HepG2 (cell line): Measurements from ENCODE around the gene JAG1. TPM values are rescaled to one million over a fixed set of nuclear protein-coding genes. Genes with fewer than 3 reads are reported as not detected.

Source experiments
- ATAC-seq: fragments of 200-7000 bp; cut with Tn5 transposase; 3 replicates; pipeline ENCODE4 v1.9.1; 2020; ENCODE audit warnings: mild to moderate bottlenecking, moderate library complexity
- BruUV-seq: library from RNA; stranded (reverse); fragments of 400-500 nt; replicated peaks from 2 replicates; lab custom pipeline; 2021; lab: Mats Ljungman, UMichigan
- CTCF ChIA-PET: fragments of 300-600 bp; formaldehyde crosslinking; extraction: SDS; loops from one replicate; lab custom pipeline; 2021; ENCODE audit warnings: low total read pairs, inconsistent platforms, low intra/inter-chr PET ratio; lab: Yijun Ruan, JAX
- POLR2A ChIA-PET: fragments of 350-600 bp; sonication (Branson Sonifier 250); formaldehyde crosslinking; loops from one replicate; lab custom pipeline; 2020; ENCODE audit warnings: antibody characterized with exemption, inconsistent platforms; lab: Yijun Ruan, JAX
- DNase-seq: peaks from one replicate; pipeline ENCODE4 v3.0.0-alpha.2; 2015; ENCODE audit warnings: low spot score
- FAIRE-seq: peaks from 3 replicates; lab custom pipeline; 2011; peaks lifted over from hg19 to GRCh38; lab: Jason Lieb, UNC
- H2AFZ ChIP-seq: one replicate; pipeline ENCODE4 v1.6.1; 2011; ENCODE audit warnings: low read length, inconsistent platforms
- H3K27ac ChIP-seq: fragments of 300-600 bp; 3 replicates; pipeline ENCODE4 v1.8.0; 2011; ENCODE audit warnings: mixed run types, mild to moderate bottlenecking, mixed read lengths, low read length, inconsistent platforms; ENCODE audit not compliant: insufficient read depth; ENCODE audit errors: extremely low read length
- H3K27me3 ChIP-seq, 2 experiments: fragments of 200-600 bp in 1 of 2; 2 replicates in 1 of 2; 3 replicates in 1 of 2; pipeline versions ENCODE4 v1.6.0 to v1.8.0; 2011; ENCODE audit warnings: low read length in 2 of 2, mild to moderate bottlenecking in 2 of 2, moderate library complexity in 2 of 2, inconsistent platforms in 1 of 2; ENCODE audit not compliant: insufficient read depth in 2 of 2, control insufficient read depth in 1 of 2
- H3K36me3 ChIP-seq, 2 experiments: fragments of 200-600 bp in 1 of 2; replicated peaks in 1 of 2; 2 replicates in 1 of 2; 3 replicates in 1 of 2; pipeline versions ENCODE4 v1.5.1 to v1.8.0; 2011; ENCODE audit warnings: low read length in 2 of 2, inconsistent platforms in 1 of 2; ENCODE audit not compliant: insufficient read depth in 2 of 2, control insufficient read depth in 1 of 2
- H3K4me1 ChIP-seq: 2 replicates; pipeline ENCODE4 v1.5.1; 2012; ENCODE audit warnings: low read length, inconsistent platforms; ENCODE audit not compliant: insufficient read depth
- H3K4me2 ChIP-seq: 2 replicates; pipeline ENCODE4 v1.6.0; 2011; ENCODE audit warnings: low read depth, low read length, inconsistent platforms
- H3K4me3 ChIP-seq, 3 experiments: fragments of 200-600 bp in 1 of 3; sonication (generic), shearing (Covaris generic) in 1 of 3; replicated peaks in 1 of 3; 2 replicates each; pipeline ENCODE4 v1.5.1; 2011 to 2016; ENCODE audit warnings: low read length in 3 of 3, inconsistent platforms in 2 of 3, low read depth in 2 of 3, mild to moderate bottlenecking in 2 of 3, control low read depth in 1 of 3, mixed read lengths in 1 of 3; ENCODE audit not compliant: insufficient read depth in 1 of 3
- H3K79me2 ChIP-seq: one replicate; pipeline ENCODE4 v1.6.1; 2011; ENCODE audit warnings: low read length, inconsistent platforms; ENCODE audit not compliant: insufficient read depth
- H3K9ac ChIP-seq: 2 replicates; pipeline ENCODE4 v1.6.0; 2011; ENCODE audit warnings: mild to moderate bottlenecking, low read depth, low read length, inconsistent platforms; ENCODE audit not compliant: insufficient read depth
- H3K9me3 ChIP-seq: 2 replicates; pipeline ENCODE4 v1.5.1; 2012; ENCODE audit warnings: mild to moderate bottlenecking, low read length
- H4K20me1 ChIP-seq: 2 replicates; pipeline ENCODE4 v1.6.0; 2011; ENCODE audit warnings: inconsistent platforms, mild to moderate bottlenecking, low read length, moderate library complexity; ENCODE audit not compliant: insufficient read depth
- ADNP ChIP-seq: sonication (generic); formaldehyde crosslinking; IDR thresholded peaks from 2 replicates; pipeline ENCODE4 v1.4.0; 2020; ENCODE audit warnings: missing genetic modification reagents
- CEBPB ChIP-seq: IDR thresholded peaks from 2 replicates; pipeline ENCODE4 v1.6.1; 2011; ENCODE audit warnings: low read depth, low read length, improper control_type of control experiment, borderline replicate concordance
- MTF2 ChIP-seq: sonication (generic); formaldehyde crosslinking; IDR thresholded peaks from 2 replicates; pipeline ENCODE4 v1.5.0; 2020; ENCODE audit warnings: missing genetic modification reagents, borderline replicate concordance
- TAF15 ChIP-seq: fragments of 200-400 bp; formaldehyde crosslinking; IDR thresholded peaks from one replicate; pipeline ENCODE4 v1.6.1; 2018; ENCODE audit warnings: mild to moderate bottlenecking, low read depth, low read length; ENCODE audit not compliant: poor library complexity, severe bottlenecking
- ZNF570 ChIP-seq: sonication (generic); formaldehyde crosslinking; IDR thresholded peaks from 2 replicates; pipeline ENCODE4 v1.4.0; 2020; ENCODE audit warnings: mild to moderate bottlenecking, missing genetic modification reagents, borderline replicate concordance
- WGBS: methylation state at CpG from one replicate; pipeline ENCODE4 v1.1.6; 2017; ENCODE audit warnings: low lambda C conversion rate; 5-methylcytosine and 5-hydroxymethylcytosine counted together
- in situ Hi-C: cut with HindIII; loops from 2 replicates; pipeline ENCODE4 v1.10.0; 2017; ENCODE audit warnings: low pct_unique_long_range_greater_than_20kb; ENCODE audit not compliant: extremely low pct_ligation_motif_present
- intact Hi-C: fragments of 100-400 bp; cut with micrococcal nuclease; formaldehyde crosslinking; loops from one replicate; pipeline ENCODE4 v1.10.0; 2022; ENCODE audit not compliant: unreplicated experiment
- polyA plus RNA-seq, 8 experiments: library from polyadenylated mRNA; depleted of rRNA in 3 of 8; stranded (reverse) in 7 of 8; unstranded in 1 of 8; fragments of >200 nt; fragmentation: Illumina TruSeq in 4 of 8; extraction: Trizol in 4 of 8; gene quantifications; 2 replicates each; pipeline versions ENCODE4 v1.2.1 to v1.2.3, GENCODE V29; 2011 to 2016; ENCODE audit warnings: low read depth in 4 of 8, missing spikeins in 1 of 8, mixed read lengths in 1 of 8; ENCODE audit not compliant: insufficient read depth in 1 of 8
- total RNA-seq, 5 experiments: library from RNA; depleted of rRNA; stranded (reverse); fragments of >200 nt; fragmentation: Illumina TruSeq; extraction: Trizol; gene quantifications; 2 replicates each; pipeline ENCODE4 v1.2.3, GENCODE V29; 2016; ENCODE audit warnings: low read depth in 1 of 5
- TF ChIP-seq, protein P1 (sequence below): sonication (generic); formaldehyde crosslinking; IDR thresholded peaks from 2 replicates; pipeline ENCODE4 v1.4.0; 2020; ENCODE audit warnings: missing genetic modification reagents
- TF ChIP-seq, protein P2 (sequence below): sonication (generic); formaldehyde crosslinking; conservative IDR thresholded peaks from 2 replicates; pipeline ENCODE4 v1.8.0; 2022; ENCODE audit warnings: missing genetic modification reagents
- TF ChIP-seq, protein P3 (sequence below): sonication (generic); formaldehyde crosslinking; IDR thresholded peaks from 2 replicates; pipeline ENCODE4 v1.4.0; 2020; ENCODE audit warnings: missing genetic modification reagents
- TF ChIP-seq, protein P4 (sequence below): sonication (generic); formaldehyde crosslinking; conservative IDR thresholded peaks from 2 replicates; pipeline ENCODE4 v1.4.0; 2020; ENCODE audit warnings: missing genetic modification reagents

The JAG1 gene
- total and polyA plus RNA-seq, 2 of the 13 experiments (the other 11 are each of a cell fraction or from before 2014, with no cell fraction given): 47.1 to 56.3 TPM

DNA sequence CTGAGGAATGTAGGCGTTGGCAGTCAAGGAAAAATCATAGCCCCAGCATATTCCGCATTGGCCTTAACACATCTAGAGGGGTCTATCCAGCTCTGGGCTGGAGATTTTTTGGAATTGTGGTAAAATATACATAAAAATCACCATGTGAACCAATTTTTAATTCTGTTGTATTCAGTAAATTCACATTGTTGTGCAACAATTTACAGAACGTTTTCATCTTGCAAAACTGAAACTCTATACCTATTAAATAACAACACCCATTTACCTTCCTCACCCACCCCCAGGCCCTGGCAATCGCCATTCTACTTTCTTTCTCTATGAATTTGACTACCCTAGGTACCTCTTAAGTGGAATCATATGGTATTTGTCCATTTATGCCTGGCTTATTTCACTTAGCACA lies 6.8 kb upstream of the JAG1 start:
- 85% methylated on average over 4 of the region's 4 CpGs for WGBS
- H3K4me2 ChIP-seq: no peak overlapping the region
- TF ChIP-seq, protein P1, sequence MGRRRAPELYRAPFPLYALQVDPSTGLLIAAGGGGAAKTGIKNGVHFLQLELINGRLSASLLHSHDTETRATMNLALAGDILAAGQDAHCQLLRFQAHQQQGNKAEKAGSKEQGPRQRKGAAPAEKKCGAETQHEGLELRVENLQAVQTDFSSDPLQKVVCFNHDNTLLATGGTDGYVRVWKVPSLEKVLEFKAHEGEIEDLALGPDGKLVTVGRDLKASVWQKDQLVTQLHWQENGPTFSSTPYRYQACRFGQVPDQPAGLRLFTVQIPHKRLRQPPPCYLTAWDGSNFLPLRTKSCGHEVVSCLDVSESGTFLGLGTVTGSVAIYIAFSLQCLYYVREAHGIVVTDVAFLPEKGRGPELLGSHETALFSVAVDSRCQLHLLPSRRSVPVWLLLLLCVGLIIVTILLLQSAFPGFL: no peak
- peak; percentile 64; the same call in 1 of the 2 replicates for TF ChIP-seq CEBPB
- TF ChIP-seq, protein P2, sequence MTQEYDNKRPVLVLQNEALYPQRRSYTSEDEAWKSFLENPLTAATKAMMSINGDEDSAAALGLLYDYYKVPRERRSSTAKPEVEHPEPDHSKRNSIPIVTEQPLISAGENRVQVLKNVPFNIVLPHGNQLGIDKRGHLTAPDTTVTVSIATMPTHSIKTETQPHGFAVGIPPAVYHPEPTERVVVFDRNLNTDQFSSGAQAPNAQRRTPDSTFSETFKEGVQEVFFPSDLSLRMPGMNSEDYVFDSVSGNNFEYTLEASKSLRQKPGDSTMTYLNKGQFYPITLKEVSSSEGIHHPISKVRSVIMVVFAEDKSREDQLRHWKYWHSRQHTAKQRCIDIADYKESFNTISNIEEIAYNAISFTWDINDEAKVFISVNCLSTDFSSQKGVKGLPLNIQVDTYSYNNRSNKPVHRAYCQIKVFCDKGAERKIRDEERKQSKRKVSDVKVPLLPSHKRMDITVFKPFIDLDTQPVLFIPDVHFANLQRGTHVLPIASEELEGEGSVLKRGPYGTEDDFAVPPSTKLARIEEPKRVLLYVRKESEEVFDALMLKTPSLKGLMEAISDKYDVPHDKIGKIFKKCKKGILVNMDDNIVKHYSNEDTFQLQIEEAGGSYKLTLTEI (CRISPR knock-in tag): no peak
- TF ChIP-seq, all 625 proteins: peak for 1
- POLR2A ChIA-PET: no interaction called here
- BruUV-seq: no TSS peak
- Histone ChIP-seq H3K27ac (no peak overlapping the region), H2AFZ (no peak overlapping the region), H4K20me1 (no peaks in the 10 kb centered on the region), H3K4me3 (no peak overlapping the region), H3K4me1 (peaks cover 4% of the 10 kb centered on the region), H3K9me3 (0 out of 2 replicates have a peak, but pooled peaks cover 4% of the 10 kb centered on the region), H3K9ac (no peak overlapping the region), H3K79me2 (no peaks in the 10 kb centered on the region), H3K27me3 (no peaks in the 10 kb centered on the region), H3K36me3 (no peaks in the 10 kb centered on the region)
- no peak for DNase-seq
- CTCF ChIA-PET: no interaction called here
- FAIRE-seq: no peak
- in situ Hi-C loops (no loop called here), intact Hi-C loops (no loop called here)
- no peak for ATAC-seq

DNA sequence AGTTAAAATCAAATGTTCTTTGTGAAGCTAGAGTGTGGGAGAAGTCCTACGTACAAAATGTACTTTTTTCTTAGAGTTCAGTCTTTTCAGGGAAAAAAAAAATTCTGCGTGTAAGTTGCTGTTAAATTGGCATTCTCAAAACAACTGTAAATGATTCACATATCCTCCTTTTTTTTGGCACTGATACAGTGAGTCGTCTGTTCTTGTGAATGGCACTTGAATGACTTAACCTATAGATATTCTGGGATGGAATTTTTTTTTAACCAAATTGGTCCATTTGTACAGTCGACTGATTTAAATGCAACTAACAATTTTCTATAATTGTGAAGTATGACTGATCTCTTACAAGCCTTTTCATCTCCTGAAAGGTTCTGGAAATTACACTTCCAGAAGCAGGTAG lies 5.5 kb upstream of the JAG1 start:
- BruUV-seq: no TSS peak
- Histone ChIP-seq H3K27ac (no peak overlapping the region), H3K36me3 (no peaks in the 10 kb centered on the region), H4K20me1 (no peaks in the 10 kb centered on the region), H3K4me1 (peaks cover 11% of the 10 kb centered on the region), H3K9ac (no peak overlapping the region), H2AFZ (no peak overlapping the region), H3K9me3 (0 out of 2 replicates have a peak, but pooled peaks cover 4% of the 10 kb centered on the region), H3K79me2 (no peaks in the 10 kb centered on the region), H3K27me3 (no peaks in the 10 kb centered on the region), H3K4me2 (no peak overlapping the region), H3K4me3 (no peak overlapping the region)
- ChIA-PET CTCF (no interaction called here), POLR2A (no interaction called here)
- ATAC-seq: no peak
- FAIRE-seq: no peak
- 66% methylated on average over 4 of the region's 4 CpGs for WGBS
- intact Hi-C loops (loop anchor here (10.0 kb wide), 2 partner anchors 146 to 866 kb away; no protein-coding TSS in a partner anchor), in situ Hi-C loops (no loop called here)
- DNase-seq: no peak
- no peak for TF ChIP-seq ADNP (CRISPR knock-in tag)
- TF ChIP-seq, protein P3, sequence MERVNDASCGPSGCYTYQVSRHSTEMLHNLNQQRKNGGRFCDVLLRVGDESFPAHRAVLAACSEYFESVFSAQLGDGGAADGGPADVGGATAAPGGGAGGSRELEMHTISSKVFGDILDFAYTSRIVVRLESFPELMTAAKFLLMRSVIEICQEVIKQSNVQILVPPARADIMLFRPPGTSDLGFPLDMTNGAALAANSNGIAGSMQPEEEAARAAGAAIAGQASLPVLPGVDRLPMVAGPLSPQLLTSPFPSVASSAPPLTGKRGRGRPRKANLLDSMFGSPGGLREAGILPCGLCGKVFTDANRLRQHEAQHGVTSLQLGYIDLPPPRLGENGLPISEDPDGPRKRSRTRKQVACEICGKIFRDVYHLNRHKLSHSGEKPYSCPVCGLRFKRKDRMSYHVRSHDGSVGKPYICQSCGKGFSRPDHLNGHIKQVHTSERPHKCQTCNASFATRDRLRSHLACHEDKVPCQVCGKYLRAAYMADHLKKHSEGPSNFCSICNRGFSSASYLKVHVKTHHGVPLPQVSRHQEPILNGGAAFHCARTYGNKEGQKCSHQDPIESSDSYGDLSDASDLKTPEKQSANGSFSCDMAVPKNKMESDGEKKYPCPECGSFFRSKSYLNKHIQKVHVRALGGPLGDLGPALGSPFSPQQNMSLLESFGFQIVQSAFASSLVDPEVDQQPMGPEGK (CRISPR knock-in tag): no peak
- no peak for TF ChIP-seq ZNF570 (CRISPR knock-in tag)
- TF ChIP-seq MTF2: no peak
- no peak for TF ChIP-seq TAF15
- TF ChIP-seq, protein P4, sequence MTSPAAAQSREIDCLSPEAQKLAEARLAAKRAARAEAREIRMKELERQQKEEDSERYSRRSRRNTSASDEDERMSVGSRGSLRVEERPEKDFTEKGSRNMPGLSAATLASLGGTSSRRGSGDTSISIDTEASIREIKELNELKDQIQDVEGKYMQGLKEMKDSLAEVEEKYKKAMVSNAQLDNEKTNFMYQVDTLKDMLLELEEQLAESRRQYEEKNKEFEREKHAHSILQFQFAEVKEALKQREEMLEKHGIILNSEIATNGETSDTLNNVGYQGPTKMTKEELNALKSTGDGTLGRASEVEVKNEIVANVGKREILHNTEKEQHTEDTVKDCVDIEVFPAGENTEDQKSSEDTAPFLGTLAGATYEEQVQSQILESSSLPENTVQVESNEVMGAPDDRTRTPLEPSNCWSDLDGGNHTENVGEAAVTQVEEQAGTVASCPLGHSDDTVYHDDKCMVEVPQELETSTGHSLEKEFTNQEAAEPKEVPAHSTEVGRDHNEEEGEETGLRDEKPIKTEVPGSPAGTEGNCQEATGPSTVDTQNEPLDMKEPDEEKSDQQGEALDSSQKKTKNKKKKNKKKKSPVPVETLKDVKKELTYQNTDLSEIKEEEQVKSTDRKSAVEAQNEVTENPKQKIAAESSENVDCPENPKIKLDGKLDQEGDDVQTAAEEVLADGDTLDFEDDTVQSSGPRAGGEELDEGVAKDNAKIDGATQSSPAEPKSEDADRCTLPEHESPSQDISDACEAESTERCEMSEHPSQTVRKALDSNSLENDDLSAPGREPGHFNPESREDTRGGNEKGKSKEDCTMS (CRISPR knock-in tag): no peak
